ENCODE results near the gene PPP1R17.

- TF ChIP-seq CTCF (IDR thresholded peaks at IDR 0.05), result no peak
- TF ChIP-seq POLR2A (IDR thresholded peaks at IDR 0.05), result no peak
- TF ChIP-seq POLR2AphosphoS5 (IDR thresholded peaks at IDR 0.05), result no peak
Observed at GRCh38 chr7:31688372-31688771, 1.4 kb downstream of the PPP1R17 start.

Data from stomach (tissue), 4 donors.